ENCODE data around the gene PSMD11. TPM values are rescaled to one million over a fixed set of nuclear protein-coding genes. Genes with fewer than 3 reads are reported as not detected.
"Not testable (repeated sequence)": the region's sequence is repeated elsewhere in the genome, so short reads cannot be mapped to it uniquely, and the experiment has no call there.

Gene PSMD11
- 10 to 100 TPM; 33.2 to 74.3 (median 52.5) TPM for total RNA-seq

- Histone ChIP-seq H3K27ac (peak within 1 kb of the TSS; percentile 79 to 89 (median 84)), H3K36me3 (peaks cover 0 to 16% (median 0%) of the 10 kb centered on the region in 3 donors), H3K9me3 (no peaks in the 10 kb centered on the region), H3K4me1 (peaks cover 0 to 18% (median 5%) of the 10 kb centered on the region in 4 donors), H3K27me3 (no peaks in the 10 kb centered on the region), H3K4me3 (peak within 1 kb of the TSS; percentile 89 to 98 (median 98))
- DNase-seq: peak; percentile 97 to 99 (median 98)
- TF ChIP-seq CTCF (IDR thresholded peaks at IDR 0.05) (peak in 4 of 6 experiments; percentile 79 to 89 (median 86)), POLR2A (IDR thresholded peaks at IDR 0.05) (peak; percentile 45 to 65)
These were observed at the start of gene PSMD11 for GRCh38 chr17:32444301-32445073. Gene PSMD11 (plus strand): TSS chr17:32444510. CDS start chr17:32444524, 14 bp downstream.

GRCh38 chr17:32396343-32396742, 48.0 kb upstream of the PSMD11 start:
- DNase-seq: no peak

GRCh38 chr17:32398946-32399345, 45.4 kb upstream of the PSMD11 start:
- Histone ChIP-seq H3K36me3 (no peaks in the 10 kb centered on the region), H3K4me1 (no peaks in the 10 kb centered on the region), H3K27me3 (no peaks in the 10 kb centered on the region), H3K9me3 (no peaks in the 10 kb centered on the region), H3K4me3 (no peak overlapping the region), H3K27ac (no peak overlapping the region)
- DNase-seq: no peak
- TF ChIP-seq CTCF (IDR thresholded peaks at IDR 0.05): no peak
- TF ChIP-seq POLR2A (IDR thresholded peaks at IDR 0.05): no peak

More at GRCh38 chr17:32396343-32396742, 48.0 kb upstream of the PSMD11 start:
- Histone ChIP-seq H3K27me3 (no peaks in the 10 kb centered on the region), H3K4me1 (no peaks in the 10 kb centered on the region), H3K4me3 (no peak overlapping the region), H3K27ac (no peak overlapping the region), H3K36me3 (no peaks in the 10 kb centered on the region), H3K9me3 (no peaks in the 10 kb centered on the region)
- TF ChIP-seq POLR2A (IDR thresholded peaks at IDR 0.05) (no peak), CTCF (IDR thresholded peaks at IDR 0.05) (no peak)

GRCh38 chr17:32410085-32410484, 34.2 kb upstream of the PSMD11 start:
- H3K4me3 ChIP-seq, H3K36me3 ChIP-seq, H3K27me3 ChIP-seq, DNase-seq, H3K9me3 ChIP-seq, H3K27ac ChIP-seq, H3K4me1 ChIP-seq: not testable (repeated sequence)

DNA sequence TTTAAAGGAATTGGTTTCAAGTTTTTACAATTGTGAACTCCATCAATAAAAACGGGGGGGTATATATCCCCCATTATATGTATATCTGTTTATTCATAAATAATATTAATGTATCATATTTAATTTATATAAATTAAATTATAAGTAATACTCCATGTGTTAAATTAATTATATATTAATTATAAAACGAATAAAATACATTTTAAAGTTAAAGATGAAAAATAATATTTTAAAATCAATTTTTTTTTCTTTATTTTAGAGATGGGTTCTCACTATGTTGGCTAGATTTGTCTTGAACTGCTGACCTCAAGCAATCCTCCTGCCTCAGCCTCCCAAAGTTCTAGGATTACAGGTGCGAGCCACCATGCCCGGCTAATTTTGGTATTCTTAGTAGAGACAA, 17.4 kb upstream of the PSMD11 start:
- no peak for DNase-seq
- H3K9me3 ChIP-seq: peaks cover 0 to 7% (median 0%) of the 10 kb centered on the region in 4 donors
- H3K27me3 ChIP-seq: no peaks in the 10 kb centered on the region
- TF ChIP-seq CTCF (IDR thresholded peaks at IDR 0.05): no peak
- H3K36me3 ChIP-seq: no peaks in the 10 kb centered on the region
- no peak overlapping the region for H3K27ac ChIP-seq
- no peak overlapping the region for H3K4me3 ChIP-seq
- H3K4me1 ChIP-seq: no peaks in the 10 kb centered on the region

GRCh38 chr17:32429598-32429997, 14.7 kb upstream of the PSMD11 start:
- TF ChIP-seq POLR2A (IDR thresholded peaks at IDR 0.05): no peak
- no peak for TF ChIP-seq CTCF (IDR thresholded peaks at IDR 0.05)
- no peaks in the 10 kb centered on the region for H3K27me3 ChIP-seq
- DNase-seq: no peak
- H3K9me3 ChIP-seq: peaks cover 0 to 7% (median 0%) of the 10 kb centered on the region in 4 donors
- no peak overlapping the region for H3K27ac ChIP-seq
- no peak overlapping the region for H3K4me3 ChIP-seq
- no peaks in the 10 kb centered on the region for H3K36me3 ChIP-seq
- no peaks in the 10 kb centered on the region for H3K4me1 ChIP-seq
